HG03378 (cell line): Measurements from ENCODE around the gene SIX1.

ENCODE experiments used
- ATAC-seq: cut with Tn5 transposase; IDR thresholded peaks from one replicate; pipeline ENCODE4 v1.9.1; 2021; ENCODE audit warnings: mild to moderate bottlenecking, moderate library complexity; ENCODE audit not compliant: unreplicated experiment

Gene SIX1

GRCh38 chr14:60648934-60649874 lies at the start of gene SIX1:
SIX1 (minus strand) TSS chr14:60649477; CDS start chr14:60649189, 288 bp downstream.
- no peak for ATAC-seq

- no peak for ATAC-seq
Observed at GRCh38 chr14:60695327-60695726, 46.0 kb upstream of the SIX1 start.

DNA sequence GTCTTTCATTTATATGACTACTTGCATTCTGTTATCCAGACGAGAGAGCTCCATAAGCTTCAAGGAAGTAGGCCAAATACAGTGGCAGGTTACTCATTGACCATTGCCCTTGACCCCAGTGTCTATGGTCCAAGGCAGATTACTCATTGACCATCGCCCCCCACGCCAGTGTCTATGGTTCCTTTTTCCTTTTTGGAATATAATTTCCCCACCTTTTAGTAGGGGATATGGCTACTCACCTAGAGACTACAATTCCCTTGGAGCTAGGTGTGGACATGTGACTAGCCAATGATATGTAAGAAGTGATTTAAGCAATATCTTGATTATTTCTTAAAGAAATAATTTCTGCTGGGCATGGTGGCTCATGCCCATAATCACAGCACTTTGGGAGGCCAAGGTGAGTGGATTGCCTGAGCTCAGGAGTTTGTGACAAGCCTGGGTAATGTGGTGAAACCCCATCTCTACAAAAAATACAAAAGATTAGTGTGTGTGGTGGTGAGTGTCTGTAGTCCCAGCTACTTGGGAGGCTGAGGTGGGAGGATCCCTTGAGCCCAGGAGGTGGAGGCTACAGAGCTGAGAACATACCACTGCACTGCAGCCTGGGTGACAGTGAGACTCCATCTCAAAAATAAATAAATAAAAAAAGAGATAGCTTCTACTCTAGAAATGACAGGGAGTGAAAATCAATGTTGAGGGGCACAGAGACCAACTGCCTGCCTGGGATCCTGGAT lies 42.3 kb upstream of the SIX1 start:
- ATAC-seq: no peak

DNA sequence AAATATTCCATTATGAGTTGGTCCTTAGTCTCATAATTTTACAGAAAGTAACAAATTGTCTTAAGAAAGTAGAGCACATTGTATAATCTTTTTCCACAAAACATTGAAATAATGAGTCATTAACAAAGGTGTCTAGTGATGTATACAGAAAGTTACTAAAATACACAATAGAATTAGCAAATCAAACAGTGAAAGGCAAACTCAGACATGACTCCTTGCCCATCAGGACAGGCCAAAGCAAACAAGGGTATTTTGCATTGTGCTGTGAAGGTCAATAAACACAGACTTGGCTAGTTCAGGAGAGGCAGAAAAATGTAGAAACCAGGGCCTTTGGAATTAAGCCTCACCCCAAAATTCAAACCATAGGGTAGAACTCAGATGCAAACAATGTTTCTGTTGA lies 37.6 kb upstream of the SIX1 start:
- ATAC-seq: no peak

DNA sequence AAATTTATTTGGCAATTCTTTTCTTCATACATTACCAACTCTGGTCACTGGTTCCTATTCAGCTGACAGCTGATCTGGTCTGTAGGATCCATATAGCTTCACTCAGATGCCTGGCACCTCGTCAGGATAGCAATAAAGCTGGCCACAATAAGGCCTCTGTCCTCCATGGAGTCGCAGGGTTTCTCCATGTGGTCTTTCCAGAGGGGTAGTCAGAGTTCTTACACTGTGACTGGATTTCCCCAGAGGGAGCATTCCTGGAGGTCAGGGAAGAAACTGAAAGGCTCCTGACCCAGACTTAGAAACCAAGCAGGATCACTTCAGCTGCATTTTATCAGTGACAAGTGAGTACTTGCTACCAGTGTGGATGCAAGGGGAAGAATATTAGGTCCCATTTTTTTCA lies 34.9 kb upstream of the SIX1 start:
- no peak for ATAC-seq

DNA sequence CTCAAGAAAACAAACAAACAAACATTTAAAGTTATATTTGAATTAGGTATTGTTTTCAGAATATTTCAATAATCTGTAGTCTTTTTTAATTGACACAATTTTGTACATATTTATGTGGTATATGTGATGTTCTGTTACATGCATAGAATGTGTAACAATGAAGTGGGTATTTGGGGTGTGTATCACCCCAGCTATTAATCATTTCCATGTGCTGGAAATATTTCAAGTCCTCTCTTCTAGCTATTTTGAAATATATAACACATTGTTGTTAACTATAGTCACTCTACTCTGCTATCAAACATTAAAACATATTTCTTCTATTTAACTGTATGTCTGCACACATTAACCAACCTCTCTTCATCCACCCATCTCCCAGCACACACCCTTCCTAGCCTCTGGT lies 32.0 kb upstream of the SIX1 start:
- no peak for ATAC-seq

DNA sequence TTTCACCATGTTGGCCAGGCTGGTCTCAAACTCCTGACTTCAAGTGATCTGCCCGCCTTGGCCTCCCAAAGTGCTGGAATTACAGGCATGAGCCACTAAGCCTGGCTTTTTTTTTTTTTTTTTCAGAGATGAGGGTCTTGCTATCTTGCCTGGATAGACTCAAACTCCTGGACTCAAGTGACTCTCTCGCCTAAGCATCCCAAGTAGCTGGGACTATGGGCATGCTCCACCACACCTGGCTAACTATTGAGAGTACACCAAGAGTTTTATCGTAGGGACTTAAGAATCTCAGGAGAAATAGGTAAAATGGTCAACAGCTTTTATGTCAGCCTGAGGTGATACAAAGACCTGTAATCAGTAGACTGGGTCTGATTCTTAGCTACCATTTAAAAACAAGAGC lies 31.2 kb upstream of the SIX1 start:
- no peak for ATAC-seq

DNA sequence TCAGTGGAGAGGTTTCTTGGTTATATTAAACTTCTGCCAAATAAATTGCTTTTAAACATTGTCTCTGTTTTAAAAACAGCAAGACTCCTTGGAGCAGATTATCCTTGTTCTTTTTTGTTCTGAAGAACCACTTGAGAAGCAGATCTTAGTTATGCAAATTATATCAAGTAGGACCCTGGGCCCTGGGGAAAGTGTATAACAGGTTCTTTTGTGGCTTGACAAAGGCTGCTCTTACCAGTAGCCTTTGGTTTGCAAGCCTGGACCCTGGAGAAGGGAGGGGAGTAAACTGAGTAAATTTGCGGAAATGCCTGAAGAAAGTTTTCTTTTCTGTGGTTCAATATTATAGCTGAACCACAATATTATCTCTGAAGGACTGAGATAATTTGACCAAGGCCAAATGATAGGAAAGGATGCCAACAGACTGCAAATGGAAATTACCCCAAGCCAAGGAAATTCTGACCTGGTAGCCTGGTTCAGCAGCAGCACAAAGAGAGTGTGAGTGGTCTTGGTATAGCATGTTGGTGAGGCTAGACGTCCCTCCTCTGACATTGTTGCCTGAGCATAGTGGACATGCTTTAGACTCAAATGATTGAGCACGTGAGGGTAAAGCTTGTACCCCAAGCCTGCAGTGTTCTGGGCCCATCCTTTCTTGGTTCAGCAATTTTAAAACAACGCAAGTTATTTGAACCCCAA lies 30.4 kb upstream of the SIX1 start:
- no peak for ATAC-seq

DNA sequence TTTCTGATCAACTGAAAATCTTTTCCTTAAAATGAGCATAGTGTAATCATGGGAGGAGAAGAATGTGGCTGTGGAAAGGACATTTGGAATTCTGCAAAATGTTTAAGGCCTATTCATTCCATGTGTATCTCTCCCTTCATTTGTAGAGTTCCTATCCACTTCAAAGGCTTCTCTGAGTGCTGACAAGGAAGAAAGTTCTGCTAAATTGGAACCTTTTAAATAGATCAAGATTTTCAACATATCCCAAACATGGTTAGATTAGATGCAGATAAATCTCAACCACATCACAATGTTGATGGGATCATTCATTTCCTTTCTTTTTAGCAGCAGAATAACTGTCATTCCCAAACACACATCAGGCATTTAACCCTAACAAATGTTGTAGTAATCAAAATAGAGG lies 28.4 kb upstream of the SIX1 start:
- no peak for ATAC-seq

DNA sequence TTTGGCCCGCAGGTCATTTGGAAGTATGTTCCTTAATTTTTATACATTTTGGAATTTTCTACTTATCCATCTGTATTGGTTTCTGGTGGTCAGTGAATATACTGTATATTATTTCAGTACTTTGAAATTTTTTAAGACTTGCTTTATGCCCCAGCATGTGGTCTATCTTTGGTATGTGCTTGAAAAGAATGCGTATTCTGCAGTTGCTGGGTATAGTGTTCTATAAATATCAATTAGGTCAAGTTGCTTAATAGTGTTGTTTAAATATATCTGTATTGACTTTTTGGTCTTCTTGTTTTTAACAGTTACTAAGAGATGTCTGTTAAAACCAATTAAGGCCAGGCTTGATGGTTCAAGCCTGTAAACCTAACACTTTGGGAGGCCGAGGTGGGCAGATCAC lies 21.7 kb upstream of the SIX1 start:
- ATAC-seq: no peak

- ATAC-seq: no peak
Observed at GRCh38 chr14:60668431-60669112, 19.3 kb upstream of the SIX1 start.

DNA sequence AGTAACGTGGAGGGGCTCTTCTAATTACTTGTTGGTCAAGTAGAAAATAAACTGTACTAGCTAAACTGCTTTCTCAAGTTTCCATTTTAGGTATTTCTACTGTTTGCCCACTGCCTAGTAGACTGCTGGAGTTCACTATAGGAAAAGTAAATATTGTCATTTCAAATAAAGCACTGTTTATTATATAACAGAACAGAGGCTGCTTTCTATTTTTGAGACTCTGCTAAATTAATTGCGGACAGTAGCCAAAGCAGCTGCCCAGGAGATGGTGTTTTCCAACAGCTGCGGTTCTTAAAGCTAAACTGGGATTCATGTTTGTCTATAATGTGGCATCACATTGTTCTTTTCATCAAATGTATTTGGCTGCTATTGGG lies 15.9 kb upstream of the SIX1 start:
- no peak for ATAC-seq

- no peak for ATAC-seq
Observed at GRCh38 chr14:60662982-60663381, 13.7 kb upstream of the SIX1 start.

GRCh38 chr14:60661721-60662120 lies 12.4 kb upstream of the SIX1 start:
- no peak for ATAC-seq

DNA sequence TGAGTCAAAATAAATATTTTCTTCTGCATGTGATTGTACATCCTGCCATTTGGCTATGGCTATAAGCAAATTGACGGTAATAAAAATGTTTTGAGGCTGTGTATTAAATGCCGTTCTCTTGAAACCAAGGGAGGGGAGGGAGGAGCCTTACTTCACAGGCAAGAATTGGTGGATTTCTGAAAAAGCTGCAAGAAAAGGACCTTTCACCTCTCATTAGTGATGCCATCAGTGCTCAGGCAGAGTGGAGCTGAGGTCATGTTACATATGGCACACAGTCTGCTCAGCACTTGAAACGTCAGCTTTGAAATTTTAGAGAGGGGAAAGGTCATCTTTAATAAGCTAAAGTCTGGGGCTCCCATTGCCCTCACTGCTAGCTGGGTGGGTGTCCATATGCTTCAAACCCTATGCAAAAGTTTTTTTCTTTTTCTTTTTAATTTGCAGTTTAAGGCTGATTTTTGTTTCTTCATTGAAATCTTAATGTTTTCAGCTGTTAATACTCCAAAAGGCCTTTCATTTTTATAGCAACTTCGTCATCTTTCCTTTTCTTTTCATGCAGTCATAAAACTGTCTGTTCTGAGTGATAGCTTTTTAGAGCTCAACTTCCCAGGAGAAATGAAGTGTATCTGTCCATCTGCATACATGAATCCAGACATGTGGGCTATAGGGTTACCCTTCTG lies 9.8 kb upstream of the SIX1 start:
- no peak for ATAC-seq

DNA sequence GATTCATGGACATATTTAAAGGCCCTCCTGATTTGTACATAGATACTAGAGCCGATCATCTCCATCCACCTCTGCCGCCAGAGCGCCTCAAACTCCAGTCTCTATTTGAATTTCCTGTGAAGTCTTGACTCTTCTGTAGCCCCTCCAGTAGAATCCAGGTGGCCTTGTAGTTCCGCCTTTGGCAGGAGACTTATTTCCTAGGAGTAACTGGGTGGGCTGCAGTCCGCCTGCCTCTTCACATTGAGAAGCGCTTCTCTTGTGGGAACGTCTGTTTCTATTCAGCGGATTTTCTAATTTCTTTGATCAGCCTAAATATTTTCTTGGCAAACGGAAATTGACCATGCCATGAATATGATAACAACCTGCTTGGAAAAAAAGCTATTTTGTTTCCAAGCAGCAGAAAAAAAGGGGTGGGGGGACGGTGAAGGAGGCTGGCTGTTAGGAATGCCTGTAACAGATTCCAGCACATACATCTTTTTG lies 9.0 kb upstream of the SIX1 start:
- no peak for ATAC-seq

DNA sequence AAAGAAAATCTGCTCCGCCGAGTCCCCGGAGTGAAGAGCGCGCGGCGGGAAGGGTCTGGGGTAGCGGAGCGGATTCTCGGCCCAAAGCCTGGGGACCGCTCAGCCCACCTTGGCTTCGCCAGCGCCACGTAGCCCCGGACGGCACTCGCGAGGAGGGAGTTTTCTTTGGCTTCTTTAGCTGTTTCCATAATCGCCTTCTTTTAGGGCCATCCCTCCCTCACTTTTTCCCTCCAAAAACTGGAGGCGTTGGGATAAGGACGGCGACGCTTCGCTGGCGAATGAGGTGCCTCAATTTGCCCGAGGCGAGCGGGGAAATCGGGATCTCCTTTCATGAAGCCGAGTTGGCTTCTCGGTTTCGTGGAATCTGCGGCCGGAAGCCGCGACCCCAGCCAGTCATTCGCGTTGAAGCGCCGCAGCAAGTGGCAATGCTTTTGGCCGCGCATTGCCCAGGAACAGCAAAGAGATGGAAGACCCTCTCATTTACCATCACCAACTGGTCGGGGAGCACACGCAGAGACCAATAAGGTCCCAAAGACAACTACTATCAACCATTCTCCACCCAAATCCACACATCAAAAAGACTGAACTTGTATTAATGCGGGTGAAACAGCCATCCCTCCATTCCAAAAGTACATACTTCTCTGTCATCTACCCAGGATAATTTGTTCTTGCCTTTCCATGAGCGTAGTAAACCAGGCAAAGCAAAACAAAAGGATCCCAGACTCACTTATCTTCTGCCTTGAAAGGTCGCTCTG lies 8.4 kb upstream of the SIX1 start:
- no peak for ATAC-seq

DNA sequence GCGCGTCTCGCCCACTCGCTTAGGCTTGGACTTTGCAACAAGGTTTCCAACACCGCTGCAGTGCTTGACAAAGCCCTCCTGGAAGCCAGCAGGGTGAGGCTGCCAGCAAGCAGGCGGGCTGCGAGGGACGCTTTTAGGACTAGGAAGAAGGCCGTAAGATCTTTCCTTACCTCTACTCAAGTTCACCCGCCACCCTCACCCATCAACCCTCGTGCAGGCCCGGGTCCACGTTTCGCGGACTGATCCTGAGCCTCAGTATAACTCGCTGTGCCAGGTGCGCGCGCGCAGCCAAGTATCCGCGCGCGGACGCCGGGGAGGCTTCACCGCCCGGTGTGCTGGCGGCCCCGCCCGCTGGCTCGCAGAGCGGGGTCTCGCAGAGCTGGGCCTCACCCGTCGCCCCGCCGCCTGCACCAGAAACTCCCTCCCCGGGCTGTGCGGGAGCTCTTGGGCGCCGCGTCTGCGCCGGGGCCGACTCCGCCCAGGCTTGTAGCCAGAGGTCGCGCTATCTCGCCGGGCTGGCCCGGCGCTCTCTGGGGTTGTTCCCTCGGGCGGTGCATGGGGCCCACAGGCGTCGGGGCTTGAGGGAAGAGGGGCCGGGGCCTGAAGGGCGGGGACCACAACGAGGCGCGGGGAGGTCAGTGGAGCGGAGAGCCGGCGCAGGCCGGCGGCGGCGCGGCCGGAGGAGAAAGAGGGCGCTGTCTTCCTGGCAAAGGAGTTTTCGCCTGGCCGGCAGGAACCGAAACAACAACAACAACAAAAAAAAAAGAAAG lies 7.6 kb upstream of the SIX1 start:
- peak; percentile 66 for ATAC-seq
